GM21786 (cell line): Measurements from ENCODE around the gene TMEM39A.

Experiments
- ATAC-seq: cut with Tn5 transposase; IDR thresholded peaks from one replicate; pipeline ENCODE4 v1.9.1; 2021; ENCODE audit not compliant: unreplicated experiment

The TMEM39A gene, protein sequence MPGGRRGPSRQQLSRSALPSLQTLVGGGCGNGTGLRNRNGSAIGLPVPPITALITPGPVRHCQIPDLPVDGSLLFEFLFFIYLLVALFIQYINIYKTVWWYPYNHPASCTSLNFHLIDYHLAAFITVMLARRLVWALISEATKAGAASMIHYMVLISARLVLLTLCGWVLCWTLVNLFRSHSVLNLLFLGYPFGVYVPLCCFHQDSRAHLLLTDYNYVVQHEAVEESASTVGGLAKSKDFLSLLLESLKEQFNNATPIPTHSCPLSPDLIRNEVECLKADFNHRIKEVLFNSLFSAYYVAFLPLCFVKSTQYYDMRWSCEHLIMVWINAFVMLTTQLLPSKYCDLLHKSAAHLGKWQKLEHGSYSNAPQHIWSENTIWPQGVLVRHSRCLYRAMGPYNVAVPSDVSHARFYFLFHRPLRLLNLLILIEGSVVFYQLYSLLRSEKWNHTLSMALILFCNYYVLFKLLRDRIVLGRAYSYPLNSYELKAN

DNA sequence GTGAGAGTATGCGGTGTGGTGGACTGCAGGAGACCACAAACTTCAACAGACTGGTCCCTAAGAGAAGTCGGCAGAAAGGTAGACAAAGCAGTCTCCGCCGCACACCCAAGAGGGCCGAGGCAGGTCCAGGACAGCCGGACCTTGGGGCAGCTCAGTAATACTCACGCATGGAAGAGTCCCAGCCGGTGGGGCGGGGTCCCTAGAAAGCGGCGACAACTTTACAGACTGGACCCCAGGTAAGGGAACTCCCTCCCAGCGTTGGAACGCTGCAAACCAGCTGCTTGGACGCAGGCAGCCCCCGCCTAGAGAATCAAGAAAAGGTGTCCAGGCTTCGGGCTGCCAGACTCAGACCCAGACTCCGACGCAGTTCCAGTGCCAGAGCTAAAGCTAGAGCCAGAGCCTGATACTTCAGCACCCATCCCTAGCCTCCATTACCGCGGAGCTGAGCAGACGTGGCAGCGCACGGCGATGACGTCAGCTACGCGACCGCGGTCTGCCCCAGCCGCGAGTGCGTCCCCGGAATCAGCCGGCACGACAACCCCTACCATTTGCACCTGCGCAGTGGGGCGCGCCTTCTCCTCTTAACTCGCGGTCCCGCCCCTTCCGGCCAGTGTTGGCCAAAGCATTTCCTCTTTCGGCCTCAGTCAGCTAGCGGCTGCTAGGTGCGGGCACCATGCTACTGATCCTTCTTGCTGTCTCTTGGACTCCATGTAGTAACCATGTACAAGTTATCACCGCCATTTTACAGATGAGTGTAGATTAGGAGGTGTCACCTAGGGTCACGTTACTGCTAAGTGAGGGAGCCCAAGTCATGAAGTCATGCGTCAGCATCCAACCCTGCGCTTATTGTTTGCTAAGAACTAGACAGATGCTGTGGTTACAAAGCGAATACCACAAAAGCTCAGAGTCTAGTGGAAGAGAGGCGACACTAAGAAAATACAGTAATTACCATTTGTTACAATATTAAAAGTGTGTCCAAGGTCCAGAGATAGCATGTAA lies at the start of gene TMEM39A:
Gene TMEM39A, minus strand, starts transcription at position 445 of the 999 bp plus-strand sequence. CDS start 1,541 bp downstream, outside the sequence.
- ATAC-seq, result peak; percentile 94

GRCh38 chr3:119510690-119511089 lies 47.3 kb upstream of the TMEM39A start:
- no peak for ATAC-seq

GRCh38 chr3:119508172-119508845 lies 44.9 kb upstream of the TMEM39A start:
- ATAC-seq, result peak; percentile 62

DNA sequence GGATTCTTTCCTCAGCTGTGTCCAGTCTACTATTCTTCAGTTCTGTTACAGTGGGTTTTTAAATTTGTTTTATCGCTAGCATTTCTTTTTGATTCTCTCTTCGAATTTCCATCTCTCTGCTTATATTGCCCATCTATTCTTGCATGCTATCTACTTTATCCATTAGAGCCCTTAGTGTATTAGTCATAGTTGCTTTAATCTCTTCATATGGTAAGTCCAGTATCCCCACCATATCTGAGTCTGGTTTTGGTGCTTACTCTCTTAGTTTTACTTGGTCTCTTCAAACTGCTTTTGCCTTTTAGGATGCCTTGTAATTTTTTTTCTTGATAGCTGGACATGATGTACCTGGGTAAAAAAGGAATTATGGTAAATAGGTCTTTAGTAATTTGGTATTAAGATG lies 44.0 kb upstream of the TMEM39A start:
- ATAC-seq, result no peak

DNA sequence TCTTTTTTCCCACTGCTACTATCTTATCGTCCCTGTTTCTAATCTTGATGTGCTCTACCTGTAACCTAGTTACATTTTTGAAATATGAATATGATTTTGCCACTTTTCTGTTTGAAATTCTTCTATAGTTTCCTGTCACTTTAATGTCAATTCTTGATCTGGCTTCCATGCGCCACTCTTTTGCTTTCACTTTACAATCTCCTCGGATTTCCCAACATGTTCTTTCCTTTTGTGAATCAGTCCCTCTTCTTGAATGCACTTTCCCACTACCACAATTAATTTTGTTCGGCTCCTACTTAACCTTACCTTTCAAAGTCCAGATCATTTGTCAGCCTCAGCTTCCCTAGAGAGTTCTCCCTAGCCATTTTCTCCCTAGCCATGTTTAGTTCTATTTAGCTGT lies 43.2 kb upstream of the TMEM39A start:
- no peak for ATAC-seq

- ATAC-seq, result no peak
Observed at GRCh38 chr3:119500901-119501300, 37.5 kb upstream of the TMEM39A start.

- ATAC-seq, result no peak
Observed at GRCh38 chr3:119500265-119500664, 36.9 kb upstream of the TMEM39A start.

DNA sequence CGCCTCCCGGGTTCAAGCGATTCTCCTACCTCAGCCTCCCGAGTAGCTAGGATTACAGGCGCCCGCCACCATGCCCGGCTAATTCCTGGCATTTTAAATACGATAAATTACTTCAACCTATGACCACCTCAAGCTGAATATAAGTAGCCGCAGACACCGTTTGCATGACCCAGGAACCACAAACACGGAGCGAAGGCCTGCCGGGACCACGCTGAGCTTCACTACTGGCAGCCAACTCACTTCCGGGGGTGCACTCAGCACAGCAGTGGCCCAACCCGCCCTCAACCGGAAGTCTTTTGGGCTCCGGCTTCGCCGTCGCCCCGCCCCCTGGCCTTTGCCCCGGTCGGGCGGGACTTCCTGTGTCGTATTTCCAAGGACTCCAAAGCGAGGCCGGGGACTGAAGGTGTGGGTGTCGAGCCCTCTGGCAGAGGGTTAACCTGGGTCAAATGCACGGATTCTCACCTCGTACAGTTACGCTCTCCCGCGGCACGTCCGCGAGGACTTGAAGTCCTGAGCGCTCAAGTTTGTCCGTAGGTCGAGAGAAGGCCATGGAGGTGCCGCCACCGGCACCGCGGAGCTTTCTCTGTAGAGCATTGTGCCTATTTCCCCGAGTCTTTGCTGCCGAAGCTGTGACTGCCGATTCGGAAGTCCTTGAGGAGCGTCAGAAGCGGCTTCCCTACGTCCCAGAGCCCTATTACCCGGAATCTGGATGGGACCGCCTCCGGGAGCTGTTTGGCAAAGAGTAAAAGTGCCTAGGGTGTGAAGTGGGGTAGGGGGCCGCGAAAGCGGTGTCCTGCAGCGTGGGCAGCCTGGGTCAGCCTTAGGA lies 35.0 kb upstream of the TMEM39A start, which contains the start of gene TIMMDC1:
Gene TIMMDC1, plus strand, starts transcription at position 362 of the 826 bp plus-strand sequence. Its CDS starts 187 bp downstream, at position 549.
- ATAC-seq, result peak; percentile 98

GRCh38 chr3:119497820-119498185 lies 34.4 kb upstream of the TMEM39A start:
- no peak for ATAC-seq

DNA sequence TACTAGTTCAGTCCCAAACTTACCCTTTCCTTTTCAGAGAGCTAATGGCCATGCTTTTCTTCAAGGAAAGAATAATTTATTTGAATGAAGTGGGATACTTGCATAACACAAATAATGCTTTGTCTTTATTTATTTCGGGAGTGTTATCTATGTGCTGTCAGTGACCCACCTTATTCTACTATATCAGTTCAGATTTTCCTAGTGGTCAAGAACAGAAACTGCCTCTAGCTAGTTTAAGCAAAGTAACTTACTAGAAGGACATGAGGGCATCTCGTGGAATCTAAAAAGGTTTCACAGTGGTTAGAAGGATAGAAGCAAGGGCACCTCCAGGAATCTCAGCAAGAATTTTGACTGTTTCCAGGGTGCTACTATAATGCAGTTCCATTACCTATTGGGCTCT lies 31.2 kb upstream of the TMEM39A start:
- no peak for ATAC-seq

GRCh38 chr3:119492810-119493209 lies 29.4 kb upstream of the TMEM39A start:
- ATAC-seq, result no peak

GRCh38 chr3:119492128-119492527 lies 28.7 kb upstream of the TMEM39A start:
- ATAC-seq, result no peak

DNA sequence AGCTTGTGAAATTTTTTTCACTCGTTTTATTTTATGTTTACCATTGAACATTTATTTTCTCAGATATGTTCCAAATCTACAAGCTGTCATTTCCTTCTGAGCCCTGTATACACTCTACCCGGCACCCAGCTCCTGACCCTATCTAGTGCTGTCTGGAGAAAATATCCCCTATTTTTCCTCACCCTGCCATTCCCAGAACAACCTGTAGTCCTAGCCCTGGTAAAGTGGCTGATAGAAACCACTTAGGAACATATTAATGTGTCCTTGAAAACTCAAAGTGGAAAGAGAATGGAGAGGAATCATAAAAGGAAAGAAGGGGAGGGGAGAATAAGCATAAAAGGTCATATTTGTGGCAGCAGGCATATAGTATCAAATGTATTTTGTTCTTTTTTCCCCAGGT lies 26.7 kb upstream of the TMEM39A start:
- ATAC-seq, result no peak

- no peak for ATAC-seq
Observed at GRCh38 chr3:119485563-119485962, 22.1 kb upstream of the TMEM39A start.

- ATAC-seq, result no peak
Observed at GRCh38 chr3:119483101-119483500, 19.7 kb upstream of the TMEM39A start.

DNA sequence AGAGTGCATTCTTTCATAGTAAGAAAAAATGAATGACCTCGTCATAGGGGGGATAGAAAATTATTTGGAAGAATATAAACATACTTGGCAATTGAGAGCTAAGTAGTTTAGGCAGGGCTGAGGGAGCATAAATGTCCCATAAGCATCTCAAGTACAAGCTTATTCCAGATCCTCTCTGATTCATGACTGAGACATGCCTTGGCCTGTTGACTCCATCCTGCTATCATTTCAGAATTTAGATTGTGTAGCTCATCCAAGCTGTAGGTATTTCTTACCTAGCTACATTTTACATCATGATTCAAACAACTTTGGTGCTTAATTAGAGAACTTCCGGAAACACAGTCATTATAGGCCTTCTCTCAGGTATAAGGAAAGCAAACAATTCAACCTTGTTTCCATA lies 17.7 kb upstream of the TMEM39A start:
- no peak for ATAC-seq

DNA sequence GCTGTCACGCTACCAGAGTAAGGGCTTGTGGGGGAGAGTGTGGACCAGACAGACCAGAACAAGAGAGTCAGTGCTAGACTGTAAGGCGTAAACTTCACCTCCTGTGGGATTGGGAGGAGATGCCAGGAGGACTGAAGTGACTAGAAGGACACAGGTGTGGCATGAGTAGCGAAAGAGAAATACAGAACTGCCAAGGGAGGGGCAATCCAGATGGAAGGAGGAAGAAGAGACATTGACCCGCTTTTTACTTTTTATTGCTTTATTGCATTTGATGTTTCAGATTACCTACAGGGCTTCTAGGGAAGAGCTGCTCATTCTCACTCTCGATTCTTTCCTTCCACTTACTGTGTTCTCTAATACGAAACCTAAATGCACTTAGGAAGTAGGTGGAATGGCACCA lies 7.5 kb upstream of the TMEM39A start:
- no peak for ATAC-seq

- no peak for ATAC-seq
Observed at GRCh38 chr3:119469418-119470189, 6.2 kb upstream of the TMEM39A start.

- ATAC-seq, result no peak
Observed at GRCh38 chr3:119468041-119468440, 4.6 kb upstream of the TMEM39A start.
